ENCODE data around the gene CCDC88A. TPM values are rescaled to one million over a fixed set of nuclear protein-coding genes. Genes with fewer than 3 reads are reported as not detected.
"Not testable (repeated sequence)": the region's sequence is repeated elsewhere in the genome, so short reads cannot be mapped to it uniquely, and the experiment has no call there.

The CCDC88A gene
- total and polyA plus RNA-seq, 2 experiments from 2014 or later: 144 to 169 TPM

- H3K27me3 Mint-ChIP-seq (ENCODE audit: insufficient read depth, low read depth, poor library complexity); H3K4me3 Mint-ChIP-seq; H3K27me3 ChIP-seq (ENCODE audit: insufficient read depth); H3K4me1 Mint-ChIP-seq; H3K27ac ChIP-seq (ENCODE audit: low read depth); H3K9me2 ChIP-seq (ENCODE audit: insufficient read depth); H2AFZ ChIP-seq; H3F3A ChIP-seq (replicated peaks; ENCODE audit: low read depth); DNase-seq (ENCODE audit: low spot score); H3K79me2 ChIP-seq (replicated peaks; ENCODE audit: insufficient read depth); H3K4me3 ChIP-seq; ATAC-seq; H3K4me1 ChIP-seq (ENCODE audit: insufficient read depth); H4K20me1 ChIP-seq (replicated peaks; ENCODE audit: insufficient read depth); H3K36me3 ChIP-seq (ENCODE audit: insufficient read depth); H3K4me2 ChIP-seq; H3K27ac Mint-ChIP-seq: not testable (repeated sequence)
- Mint-ChIP-seq H3K36me3 (ENCODE audit: low read depth) (peaks cover 11% of the 10 kb centered on the region), H3K9me3 (peaks cover 30% of the 10 kb centered on the region)
Measured at GRCh38 chr2:55442045-55442760, 22.5 kb upstream of the CCDC88A start.

DNA sequence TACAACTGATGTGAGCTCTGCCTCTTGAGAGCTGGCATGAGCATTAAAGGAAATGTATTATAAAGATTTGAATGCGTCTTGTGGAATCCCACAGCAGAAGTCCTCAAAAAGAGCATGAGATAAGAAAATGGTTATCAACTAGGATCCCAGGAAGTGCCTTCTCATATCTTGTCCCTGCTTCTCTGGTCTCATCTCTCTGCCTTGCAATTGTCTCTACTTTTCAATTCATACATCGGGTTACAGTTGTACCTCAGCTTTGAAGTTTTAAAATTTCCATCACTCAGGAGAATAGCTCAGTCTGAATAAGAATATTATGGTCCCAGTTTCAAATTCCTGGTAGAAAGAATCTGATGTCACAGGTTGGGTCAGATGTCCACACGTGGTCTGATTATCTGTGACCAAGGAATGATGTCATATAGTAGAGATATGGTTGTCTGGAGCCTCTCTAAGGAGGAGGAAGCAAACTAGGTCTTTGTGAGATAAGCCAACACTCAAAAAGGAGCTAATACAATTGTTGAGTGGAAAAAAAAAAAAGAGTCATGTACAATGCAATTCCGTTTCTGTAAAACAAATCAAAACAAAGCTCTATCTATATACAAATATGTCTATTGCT, 21.7 kb upstream of the CCDC88A start:
- peaks cover 30% of the 10 kb centered on the region for H3K9me3 Mint-ChIP-seq
- no peak overlapping the region for H3K27ac ChIP-seq (ENCODE audit: low read depth)
- no peaks in the 10 kb centered on the region for H3K79me2 ChIP-seq (replicated peaks; ENCODE audit: insufficient read depth)
- H3K4me3 ChIP-seq: no peak overlapping the region
- no peaks in the 10 kb centered on the region for H3F3A ChIP-seq (replicated peaks; ENCODE audit: low read depth)
- H3K27ac Mint-ChIP-seq: no peak overlapping the region
- H3K27me3 Mint-ChIP-seq (ENCODE audit: insufficient read depth, low read depth, poor library complexity): peaks cover 7% of the 10 kb centered on the region
- H3K9me2 ChIP-seq (ENCODE audit: insufficient read depth): no peaks in the 10 kb centered on the region
- no peak overlapping the region for H3K4me3 Mint-ChIP-seq
- ATAC-seq (no peak), DNase-seq (ENCODE audit: low spot score) (no peak)
- H3K4me1 ChIP-seq (ENCODE audit: insufficient read depth): no peaks in the 10 kb centered on the region
- no peak overlapping the region for H3K4me2 ChIP-seq
- H3K36me3 Mint-ChIP-seq (ENCODE audit: low read depth): peaks cover 11% of the 10 kb centered on the region
- no peak overlapping the region for H2AFZ ChIP-seq
- H4K20me1 ChIP-seq (replicated peaks; ENCODE audit: insufficient read depth): no peaks in the 10 kb centered on the region
- H3K27me3 ChIP-seq (ENCODE audit: insufficient read depth): no peaks in the 10 kb centered on the region
- peaks cover 4% of the 10 kb centered on the region; the same call in 1 of the 2 replicates for H3K36me3 ChIP-seq (ENCODE audit: insufficient read depth)
- H3K4me1 Mint-ChIP-seq: no peaks in the 10 kb centered on the region
- TF ChIP-seq CTCF (conservative IDR thresholded peaks at IDR 0.05; ENCODE audit: low read depth in 2 of 2): no peak
- TF ChIP-seq ZNF331 (CRISPR knock-in tag; IDR thresholded peaks at IDR 0.05; ENCODE audit: low read depth): no peak
- TF ChIP-seq STAT1 (IDR thresholded peaks at IDR 0.05; ENCODE audit: unreplicated experiment): no peak
- TF ChIP-seq EZH2 (IDR thresholded peaks at IDR 0.05; ENCODE audit: low read depth, unreplicated experiment): no peak
- TF ChIP-seq, protein P1, sequence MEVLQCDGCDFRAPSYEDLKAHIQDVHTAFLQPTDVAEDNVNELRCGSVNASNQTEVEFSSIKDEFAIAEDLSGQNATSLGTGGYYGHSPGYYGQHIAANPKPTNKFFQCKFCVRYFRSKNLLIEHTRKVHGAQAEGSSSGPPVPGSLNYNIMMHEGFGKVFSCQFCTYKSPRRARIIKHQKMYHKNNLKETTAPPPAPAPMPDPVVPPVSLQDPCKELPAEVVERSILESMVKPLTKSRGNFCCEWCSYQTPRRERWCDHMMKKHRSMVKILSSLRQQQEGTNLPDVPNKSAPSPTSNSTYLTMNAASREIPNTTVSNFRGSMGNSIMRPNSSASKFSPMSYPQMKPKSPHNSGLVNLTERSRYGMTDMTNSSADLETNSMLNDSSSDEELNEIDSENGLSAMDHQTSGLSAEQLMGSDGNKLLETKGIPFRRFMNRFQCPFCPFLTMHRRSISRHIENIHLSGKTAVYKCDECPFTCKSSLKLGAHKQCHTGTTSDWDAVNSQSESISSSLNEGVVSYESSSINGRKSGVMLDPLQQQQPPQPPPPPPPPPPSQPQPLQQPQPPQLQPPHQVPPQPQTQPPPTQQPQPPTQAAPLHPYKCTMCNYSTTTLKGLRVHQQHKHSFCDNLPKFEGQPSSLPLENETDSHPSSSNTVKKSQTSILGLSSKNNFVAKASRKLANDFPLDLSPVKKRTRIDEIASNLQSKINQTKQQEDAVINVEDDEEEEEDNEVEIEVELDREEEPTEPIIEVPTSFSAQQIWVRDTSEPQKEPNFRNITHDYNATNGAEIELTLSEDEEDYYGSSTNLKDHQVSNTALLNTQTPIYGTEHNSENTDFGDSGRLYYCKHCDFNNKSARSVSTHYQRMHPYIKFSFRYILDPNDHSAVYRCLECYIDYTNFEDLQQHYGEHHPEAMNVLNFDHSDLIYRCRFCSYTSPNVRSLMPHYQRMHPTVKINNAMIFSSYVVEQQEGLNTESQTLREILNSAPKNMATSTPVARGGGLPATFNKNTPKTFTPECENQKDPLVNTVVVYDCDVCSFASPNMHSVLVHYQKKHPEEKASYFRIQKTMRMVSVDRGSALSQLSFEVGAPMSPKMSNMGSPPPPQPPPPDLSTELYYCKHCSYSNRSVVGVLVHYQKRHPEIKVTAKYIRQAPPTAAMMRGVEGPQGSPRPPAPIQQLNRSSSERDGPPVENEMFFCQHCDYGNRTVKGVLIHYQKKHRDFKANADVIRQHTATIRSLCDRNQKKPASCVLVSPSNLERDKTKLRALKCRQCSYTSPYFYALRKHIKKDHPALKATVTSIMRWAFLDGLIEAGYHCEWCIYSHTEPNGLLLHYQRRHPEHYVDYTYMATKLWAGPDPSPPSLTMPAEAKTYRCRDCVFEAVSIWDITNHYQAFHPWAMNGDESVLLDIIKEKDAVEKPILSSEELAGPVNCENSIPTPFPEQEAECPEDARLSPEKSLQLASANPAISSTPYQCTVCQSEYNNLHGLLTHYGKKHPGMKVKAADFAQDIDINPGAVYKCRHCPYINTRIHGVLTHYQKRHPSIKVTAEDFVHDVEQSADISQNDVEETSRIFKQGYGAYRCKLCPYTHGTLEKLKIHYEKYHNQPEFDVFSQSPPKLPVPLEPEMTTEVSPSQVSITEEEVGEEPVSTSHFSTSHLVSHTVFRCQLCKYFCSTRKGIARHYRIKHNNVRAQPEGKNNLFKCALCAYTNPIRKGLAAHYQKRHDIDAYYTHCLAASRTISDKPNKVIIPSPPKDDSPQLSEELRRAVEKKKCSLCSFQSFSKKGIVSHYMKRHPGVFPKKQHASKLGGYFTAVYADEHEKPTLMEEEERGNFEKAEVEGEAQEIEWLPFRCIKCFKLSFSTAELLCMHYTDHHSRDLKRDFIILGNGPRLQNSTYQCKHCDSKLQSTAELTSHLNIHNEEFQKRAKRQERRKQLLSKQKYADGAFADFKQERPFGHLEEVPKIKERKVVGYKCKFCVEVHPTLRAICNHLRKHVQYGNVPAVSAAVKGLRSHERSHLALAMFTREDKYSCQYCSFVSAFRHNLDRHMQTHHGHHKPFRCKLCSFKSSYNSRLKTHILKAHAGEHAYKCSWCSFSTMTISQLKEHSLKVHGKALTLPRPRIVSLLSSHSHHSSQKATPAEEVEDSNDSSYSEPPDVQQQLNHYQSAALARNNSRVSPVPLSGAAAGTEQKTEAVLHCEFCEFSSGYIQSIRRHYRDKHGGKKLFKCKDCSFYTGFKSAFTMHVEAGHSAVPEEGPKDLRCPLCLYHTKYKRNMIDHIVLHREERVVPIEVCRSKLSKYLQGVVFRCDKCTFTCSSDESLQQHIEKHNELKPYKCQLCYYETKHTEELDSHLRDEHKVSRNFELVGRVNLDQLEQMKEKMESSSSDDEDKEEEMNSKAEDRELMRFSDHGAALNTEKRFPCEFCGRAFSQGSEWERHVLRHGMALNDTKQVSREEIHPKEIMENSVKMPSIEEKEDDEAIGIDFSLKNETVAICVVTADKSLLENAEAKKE (CRISPR knock-in tag; IDR thresholded peaks at IDR 0.05): no peak
- no peak for TF ChIP-seq POLR2AphosphoS5 (IDR thresholded peaks at IDR 0.05; ENCODE audit: low read depth)
- TF ChIP-seq CREB1 (CRISPR knock-in tag; IDR thresholded peaks at IDR 0.05; ENCODE audit: low read depth): no peak
- TF ChIP-seq, protein P2, sequence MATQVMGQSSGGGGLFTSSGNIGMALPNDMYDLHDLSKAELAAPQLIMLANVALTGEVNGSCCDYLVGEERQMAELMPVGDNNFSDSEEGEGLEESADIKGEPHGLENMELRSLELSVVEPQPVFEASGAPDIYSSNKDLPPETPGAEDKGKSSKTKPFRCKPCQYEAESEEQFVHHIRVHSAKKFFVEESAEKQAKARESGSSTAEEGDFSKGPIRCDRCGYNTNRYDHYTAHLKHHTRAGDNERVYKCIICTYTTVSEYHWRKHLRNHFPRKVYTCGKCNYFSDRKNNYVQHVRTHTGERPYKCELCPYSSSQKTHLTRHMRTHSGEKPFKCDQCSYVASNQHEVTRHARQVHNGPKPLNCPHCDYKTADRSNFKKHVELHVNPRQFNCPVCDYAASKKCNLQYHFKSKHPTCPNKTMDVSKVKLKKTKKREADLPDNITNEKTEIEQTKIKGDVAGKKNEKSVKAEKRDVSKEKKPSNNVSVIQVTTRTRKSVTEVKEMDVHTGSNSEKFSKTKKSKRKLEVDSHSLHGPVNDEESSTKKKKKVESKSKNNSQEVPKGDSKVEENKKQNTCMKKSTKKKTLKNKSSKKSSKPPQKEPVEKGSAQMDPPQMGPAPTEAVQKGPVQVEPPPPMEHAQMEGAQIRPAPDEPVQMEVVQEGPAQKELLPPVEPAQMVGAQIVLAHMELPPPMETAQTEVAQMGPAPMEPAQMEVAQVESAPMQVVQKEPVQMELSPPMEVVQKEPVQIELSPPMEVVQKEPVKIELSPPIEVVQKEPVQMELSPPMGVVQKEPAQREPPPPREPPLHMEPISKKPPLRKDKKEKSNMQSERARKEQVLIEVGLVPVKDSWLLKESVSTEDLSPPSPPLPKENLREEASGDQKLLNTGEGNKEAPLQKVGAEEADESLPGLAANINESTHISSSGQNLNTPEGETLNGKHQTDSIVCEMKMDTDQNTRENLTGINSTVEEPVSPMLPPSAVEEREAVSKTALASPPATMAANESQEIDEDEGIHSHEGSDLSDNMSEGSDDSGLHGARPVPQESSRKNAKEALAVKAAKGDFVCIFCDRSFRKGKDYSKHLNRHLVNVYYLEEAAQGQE (IDR thresholded peaks at IDR 0.05; ENCODE audit: unreplicated experiment): no peak
- no peak for TF ChIP-seq JUNB (IDR thresholded peaks at IDR 0.05; ENCODE audit: unreplicated experiment)
